Inferior parietal cortex (tissue), 1 donor: ENCODE data around the gene EYA3.

Experiments used
- DNase-seq: peaks from one replicate; pipeline ENCODE4 v3.0.0-alpha.2; 2016; ENCODE audit errors: extremely low spot score

Gene EYA3, protein sequence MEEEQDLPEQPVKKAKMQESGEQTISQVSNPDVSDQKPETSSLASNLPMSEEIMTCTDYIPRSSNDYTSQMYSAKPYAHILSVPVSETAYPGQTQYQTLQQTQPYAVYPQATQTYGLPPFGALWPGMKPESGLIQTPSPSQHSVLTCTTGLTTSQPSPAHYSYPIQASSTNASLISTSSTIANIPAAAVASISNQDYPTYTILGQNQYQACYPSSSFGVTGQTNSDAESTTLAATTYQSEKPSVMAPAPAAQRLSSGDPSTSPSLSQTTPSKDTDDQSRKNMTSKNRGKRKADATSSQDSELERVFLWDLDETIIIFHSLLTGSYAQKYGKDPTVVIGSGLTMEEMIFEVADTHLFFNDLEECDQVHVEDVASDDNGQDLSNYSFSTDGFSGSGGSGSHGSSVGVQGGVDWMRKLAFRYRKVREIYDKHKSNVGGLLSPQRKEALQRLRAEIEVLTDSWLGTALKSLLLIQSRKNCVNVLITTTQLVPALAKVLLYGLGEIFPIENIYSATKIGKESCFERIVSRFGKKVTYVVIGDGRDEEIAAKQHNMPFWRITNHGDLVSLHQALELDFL

DNA sequence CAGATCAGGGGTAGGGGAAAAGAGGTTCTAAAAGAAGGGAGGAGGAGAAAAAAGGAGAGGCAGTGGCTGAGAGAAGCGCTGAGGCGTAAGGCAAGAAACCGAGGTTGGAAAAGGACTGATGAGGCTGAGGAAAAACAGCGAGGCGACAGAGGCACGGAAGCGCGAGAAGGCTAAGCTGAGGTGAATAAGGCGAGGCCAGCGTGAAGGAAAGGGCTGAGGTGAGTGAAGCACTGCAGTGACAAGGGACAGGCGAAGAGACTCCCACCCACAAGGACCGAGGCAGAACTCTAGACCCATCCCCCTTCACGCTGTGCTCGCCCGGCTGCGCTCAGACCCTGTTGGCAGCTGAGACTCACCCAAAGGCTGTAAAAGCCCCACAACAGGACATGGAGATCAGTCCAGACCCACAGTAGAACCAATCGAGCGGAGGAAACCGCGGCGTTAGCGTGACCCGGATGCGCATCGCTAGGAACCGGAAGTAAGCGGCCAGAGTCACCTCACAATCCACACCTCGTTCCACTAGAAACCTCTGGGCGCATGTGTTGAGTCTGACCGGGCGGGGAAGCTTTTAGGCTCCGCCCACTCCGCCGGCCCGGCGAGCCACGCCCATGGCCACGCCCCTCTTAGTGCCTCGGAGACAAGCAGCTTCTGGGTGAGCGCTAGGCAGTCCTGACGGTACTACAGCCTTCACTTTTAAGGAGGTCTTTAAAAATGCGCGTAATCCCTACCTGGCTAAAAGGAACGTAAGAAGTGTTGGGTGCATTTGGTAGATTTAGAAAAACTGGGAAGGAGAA lies at the start of gene EYA3:
TSS of gene EYA3 (minus strand) at position 443 of the 794 bp plus-strand sequence. CDS start 30,584 bp downstream, outside the sequence.
- DNase-seq = peak; percentile 98

DNA sequence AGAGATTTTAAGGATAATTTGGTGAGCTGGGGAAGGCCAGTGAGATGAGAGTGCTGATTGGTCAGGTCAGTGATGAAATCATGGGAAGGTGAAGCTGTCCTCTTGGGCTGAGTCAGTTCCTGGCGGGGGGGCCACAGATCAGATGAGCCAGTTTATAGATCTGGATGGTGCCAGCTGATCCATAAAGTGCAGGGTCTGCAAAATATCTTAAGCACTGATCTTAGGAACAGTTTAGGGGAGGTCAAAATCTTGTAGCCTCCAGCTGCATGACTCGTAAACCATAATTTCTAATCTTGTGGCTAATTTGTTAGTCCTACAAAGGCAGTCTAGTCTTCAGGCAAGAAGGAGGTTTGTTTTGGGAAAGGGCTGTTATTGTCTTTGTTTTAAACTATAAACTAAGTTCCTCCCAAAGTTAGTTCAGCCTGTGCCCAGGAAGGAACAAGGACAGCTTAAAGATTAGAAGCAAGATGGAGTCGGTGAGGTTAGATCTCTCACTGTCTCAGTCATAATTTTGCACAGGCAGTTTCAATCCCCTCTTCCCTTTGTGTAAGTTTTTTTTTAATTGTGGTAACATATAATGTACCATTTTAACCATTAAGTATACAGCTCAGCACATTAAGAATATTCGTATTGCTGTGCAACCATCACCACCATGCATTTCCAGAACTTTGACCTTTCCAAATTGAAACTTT lies 48.7 kb upstream of the EYA3 start:
- no peak for DNase-seq

DNA sequence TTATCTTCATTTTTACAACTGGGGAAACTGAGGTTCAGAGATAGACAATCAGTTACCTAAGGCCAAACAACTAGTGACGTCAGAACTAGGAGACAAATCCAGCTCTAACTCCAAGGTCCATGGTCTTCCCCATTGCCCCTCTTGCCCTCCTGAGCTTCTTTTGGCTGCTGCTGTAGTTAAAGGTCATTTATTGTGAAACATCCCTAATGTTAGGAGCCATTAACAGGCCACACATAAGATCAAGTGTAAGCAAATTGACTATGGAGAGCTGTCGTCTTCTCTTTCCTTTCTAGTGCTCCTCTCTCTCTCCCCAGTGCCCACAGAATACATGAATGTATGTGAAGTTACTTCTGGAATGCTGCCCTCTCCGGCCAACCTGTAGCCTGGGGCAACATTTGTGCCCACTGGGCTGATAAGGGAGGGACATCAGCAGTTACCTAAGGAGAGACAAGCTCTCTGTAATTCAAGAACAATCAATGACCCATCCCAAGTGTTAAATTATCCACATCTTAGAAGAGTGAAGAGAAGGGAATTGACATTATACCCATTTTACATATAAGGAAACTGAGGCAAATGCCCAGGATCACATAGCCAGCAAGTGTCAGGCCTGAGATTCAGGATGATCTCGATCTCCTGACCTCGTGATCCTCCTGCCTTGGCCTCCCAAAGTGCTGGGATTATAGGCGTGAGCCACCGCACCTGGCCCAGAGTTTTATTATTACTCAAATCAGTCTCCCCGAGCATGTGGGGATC lies 47.9 kb upstream of the EYA3 start:
- no peak for DNase-seq

DNA sequence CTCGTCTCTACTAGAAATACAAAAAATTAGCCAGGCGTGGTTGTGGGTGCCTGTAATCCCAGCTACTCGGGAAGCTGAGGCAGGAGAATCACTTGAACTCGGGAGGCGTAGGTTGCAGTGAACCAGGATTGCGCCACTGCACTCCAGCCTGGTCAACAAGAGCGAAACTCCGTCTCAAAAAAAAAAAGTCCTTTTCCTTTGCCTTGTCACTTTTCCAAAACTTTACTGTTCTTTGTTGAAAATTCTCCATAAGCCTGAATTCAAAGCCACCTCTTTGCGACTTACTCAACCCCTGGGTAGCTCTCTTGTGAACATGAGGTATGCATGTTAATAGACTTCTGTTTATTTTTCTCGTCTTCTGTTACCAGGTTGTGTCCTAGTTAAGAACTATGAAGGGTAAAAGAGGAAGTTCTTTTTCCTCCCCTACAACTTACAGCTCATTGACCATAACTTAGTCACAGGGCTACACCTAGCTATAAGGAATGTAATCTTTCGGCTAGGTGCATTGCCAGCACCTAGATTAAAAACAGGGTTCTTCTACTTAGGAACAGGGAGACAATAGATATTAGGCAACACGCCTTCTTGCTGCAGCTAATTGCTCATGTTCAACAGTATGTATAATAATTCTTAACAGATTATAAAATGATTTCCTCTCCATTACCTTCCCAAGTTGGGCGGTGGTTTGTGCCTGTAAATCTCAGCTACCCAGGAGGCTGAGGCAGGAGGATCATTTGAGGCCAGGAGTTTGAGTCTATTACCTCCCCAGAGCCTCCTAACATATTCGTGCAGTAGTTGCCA lies 47.2 kb upstream of the EYA3 start:
- DNase-seq = no peak

DNA sequence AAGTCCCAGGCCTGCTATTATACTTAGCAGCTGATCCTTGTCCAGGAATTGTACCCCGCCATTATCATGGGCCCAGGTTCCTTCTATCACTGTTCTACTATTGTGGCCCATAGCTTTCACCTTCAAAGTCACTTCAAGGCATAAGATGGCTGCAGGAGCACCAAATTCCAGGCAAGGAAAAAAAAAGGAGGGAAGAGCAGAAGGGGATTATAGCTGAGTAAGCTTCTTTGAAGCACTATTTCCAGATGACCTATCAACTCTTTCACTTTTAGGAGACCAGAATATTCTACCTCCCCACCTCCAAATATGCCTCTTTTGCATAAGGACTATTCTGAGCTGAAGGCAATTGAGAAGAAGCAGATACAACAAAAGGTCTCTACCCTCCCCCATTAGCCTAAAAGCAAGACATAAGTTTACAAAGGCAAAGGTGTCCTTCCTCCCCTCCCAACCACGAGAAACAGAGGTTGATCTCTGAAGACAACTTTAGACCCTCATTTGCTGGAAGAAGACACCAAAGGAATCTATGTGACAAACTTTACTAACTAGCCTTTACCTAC lies 46.3 kb upstream of the EYA3 start:
- no peak for DNase-seq

DNA sequence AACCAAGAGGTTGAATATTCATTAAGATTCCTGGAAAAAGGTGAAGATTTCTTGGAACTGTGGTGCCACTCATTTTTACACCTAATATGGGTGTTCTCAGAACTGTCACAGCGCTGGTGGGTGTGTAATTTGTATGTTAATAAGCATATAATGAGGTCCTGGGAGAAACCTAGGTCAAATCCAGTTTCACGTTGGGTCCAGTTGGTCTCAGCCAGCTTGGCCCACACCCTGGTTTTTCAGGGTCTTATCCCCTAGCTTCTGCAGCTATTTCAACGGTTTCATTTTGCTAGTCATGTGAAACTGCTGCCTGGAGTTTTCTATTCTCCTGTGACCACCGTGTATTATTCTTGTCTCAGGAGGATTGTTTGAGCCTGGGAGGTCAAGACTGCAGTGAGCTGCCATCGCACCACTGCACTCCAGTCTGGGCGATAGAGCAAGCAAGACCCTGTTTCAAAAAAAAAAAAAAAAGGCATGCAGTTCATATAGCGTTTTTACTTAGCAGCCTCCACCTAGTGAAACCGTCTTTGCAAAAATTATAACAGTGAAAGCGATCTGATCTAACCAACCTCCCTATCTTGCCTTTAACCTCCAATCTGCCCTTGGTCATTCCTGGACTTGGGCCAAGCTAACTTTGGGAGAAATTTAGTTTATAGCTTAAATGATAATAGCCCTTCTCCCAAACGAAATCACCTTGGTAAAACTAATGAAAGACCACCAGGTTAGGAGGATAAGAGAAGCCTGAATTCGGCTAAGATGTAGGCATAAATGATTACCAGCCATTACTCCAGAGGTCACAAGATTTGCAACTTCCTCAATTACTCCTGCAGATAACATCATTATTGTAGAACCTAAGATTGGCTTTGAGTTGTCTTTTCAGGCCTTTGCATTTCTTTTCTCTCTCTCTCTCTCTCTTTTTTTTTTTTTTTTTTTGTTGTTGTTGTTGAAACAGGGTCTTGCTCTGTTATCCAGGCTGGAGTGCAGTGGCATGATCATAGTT lies 44.1 kb upstream of the EYA3 start:
- no peak for DNase-seq

DNA sequence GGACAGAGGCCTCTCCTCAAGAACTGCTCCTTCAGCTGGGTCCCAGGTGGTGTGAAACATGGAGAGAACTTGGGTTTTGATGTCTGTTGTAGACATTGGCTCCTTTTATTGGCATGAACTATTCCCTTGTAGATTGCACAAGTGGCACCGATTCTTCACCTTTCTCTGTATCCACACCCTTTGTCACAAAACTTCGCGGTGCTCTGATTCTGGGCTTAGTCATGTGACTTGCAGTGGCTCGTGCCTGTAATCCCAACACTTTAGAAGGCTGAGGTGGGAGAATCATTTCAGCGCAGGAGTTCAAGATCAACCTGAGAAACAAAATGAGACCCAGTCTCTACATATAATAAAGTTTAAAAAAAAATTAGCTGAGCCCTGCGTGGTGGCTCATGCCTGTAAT lies 42.5 kb upstream of the EYA3 start:
- no peak for DNase-seq

DNA sequence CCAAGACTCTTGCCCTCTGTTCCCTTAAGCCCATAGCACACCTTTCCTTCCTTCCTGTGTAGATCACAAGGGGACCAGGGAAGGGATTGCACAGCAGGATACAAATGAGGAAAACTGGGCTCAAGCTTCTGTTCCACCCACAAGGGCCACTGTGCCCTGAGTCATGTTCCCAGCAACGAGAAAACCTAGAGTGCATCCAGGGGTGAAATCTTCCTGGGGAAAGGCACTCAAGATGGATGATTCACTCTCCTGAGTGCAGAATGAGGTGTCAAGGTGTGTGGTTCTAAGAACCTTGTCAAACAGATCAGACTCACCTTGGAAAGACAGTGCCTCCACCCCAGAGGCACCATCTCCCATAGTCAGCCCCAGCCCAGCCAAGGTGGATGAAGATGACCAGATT lies 40.7 kb upstream of the EYA3 start:
- no peak for DNase-seq

DNA sequence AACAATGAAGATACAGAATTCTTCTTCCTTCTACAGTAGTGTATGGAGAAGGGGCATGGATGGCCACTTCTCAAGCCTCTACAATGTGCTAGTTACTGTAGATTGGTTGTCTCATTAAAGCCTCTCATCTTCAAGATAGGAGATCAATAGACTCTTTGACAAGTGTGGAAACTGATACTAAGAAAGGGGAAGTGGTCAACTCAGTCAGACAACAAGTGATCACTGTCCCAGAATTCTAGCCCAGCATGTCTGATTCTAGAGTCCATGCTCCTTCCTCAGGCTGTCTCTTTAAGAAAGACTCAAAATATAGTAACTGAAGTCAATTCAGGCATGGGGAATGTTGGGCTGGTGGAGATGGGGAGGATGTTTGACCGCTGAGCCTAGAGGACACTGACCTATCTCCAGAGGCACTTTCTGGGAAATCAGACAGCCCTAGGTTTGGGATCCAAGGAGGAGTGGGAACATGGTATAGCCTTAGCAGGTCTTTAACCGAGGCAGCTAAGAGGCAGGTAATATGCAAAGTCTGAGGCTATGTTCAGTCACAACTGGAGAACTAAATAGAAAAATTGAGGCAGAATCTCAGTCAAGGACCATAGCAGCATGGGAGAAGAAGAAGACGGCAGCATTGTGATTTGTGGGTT lies 39.3 kb upstream of the EYA3 start:
- no peak for DNase-seq

DNA sequence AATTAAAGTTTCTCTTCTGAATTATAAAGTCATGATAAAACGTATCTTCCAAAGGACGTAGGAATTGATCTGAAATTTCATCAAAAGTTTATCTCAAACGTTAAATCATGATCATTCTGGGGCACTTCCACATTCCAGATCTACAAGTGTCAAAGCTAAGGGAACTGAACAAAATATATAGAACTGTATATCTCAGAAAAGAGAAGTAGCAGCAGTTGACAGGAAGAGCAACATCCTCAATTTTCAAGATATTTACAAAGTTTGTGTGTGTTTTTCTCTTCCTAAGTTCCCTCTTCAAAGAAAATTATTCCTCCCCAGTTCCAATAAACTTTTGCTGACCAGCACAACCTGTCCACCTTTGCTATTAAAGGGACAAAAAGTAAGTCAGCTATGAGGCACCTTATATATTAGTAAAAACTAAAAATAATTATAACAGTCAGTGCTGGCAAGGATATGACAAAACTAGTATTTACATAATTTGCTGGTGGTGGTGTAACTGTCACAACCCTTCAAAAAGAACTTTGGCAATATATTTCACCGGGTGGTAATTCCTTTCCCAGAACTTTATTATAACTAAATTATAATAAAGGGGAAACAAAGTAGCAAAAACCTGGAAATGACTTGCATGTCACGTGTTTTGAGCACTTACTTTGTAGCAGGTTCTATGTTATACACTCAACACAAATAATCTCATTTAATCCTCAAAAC lies 38.5 kb upstream of the EYA3 start:
- no peak for DNase-seq

DNA sequence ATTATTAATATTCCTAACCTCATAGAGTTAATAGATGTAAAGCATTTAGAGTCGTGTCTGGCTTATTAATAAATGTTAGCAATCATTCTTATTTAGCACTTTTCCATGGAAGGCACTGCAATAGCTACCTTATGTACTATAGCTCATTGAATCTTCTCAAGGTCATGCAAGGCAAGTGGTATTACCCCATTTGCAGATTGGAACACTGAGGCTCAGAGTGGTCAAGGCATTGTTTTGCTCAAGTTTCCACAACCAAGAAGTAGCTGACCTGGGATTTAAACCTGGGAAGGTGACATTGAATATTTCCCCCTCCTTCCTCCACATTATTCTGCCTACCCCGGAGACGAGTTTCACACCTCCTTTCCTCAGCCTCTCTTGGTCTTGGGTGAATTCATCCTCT lies 37.8 kb upstream of the EYA3 start:
- DNase-seq = no peak

DNA sequence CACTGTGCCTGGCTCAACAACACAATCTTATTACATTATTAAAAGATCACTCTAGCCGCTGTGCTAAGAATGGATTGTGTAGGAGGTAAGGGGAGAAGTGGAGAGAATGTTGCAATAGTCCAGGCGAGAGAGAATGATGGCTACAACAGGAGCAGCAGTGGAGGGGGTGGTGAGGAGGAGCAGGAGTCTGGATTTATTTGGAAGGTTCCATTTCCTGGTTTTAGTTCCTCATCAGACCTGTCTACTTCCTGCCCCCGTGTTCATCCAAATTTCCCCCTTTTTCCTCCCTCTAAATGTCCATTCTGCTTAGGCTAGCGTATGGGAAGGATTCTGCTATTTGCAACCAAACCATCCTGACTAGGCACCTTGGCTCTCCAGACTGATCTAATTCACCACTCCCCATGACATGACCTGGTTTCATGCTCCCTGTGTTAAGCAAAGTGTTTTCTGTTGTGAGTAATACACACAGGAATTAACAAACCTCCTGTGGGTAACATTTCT lies 35.1 kb upstream of the EYA3 start:
- no peak for DNase-seq

DNA sequence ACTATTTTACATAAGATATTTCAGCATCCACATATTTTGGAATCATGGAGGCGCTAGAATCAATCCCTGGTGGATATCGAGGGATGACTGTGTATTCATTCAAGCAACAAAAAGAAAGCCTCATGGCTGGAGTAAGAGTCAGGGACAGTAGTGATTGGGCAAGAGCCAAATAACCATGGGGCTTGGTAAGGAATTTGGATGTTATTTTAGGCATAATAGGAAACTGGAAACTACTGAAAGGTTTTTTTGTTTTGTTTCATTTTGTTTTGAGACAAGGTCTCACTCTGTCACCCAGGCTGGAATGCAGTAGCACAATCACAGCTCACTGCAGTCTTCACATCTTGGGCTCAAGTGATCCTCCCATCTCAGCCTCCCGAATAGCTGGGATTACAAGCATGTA lies 33.8 kb upstream of the EYA3 start:
- no peak for DNase-seq

DNA sequence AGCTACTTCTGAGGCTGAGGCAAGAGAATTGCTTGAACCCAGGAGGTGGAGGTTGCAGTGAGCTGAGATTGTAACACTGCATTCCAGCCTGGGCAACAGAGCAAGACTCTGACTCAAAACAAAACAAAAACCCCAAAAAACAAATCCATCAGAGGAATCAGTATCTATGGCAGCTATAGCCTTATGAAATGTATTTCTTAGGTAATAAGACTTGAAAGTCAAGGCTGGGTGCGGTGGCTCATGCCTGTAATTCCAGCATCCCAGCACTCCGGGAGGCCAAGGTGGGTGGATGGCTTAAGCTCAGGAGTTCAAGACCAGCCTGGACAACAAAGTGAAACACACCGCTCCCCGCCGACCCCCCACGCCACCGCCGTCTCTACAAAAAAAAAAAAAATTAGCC lies 31.1 kb upstream of the EYA3 start:
- no peak for DNase-seq

DNA sequence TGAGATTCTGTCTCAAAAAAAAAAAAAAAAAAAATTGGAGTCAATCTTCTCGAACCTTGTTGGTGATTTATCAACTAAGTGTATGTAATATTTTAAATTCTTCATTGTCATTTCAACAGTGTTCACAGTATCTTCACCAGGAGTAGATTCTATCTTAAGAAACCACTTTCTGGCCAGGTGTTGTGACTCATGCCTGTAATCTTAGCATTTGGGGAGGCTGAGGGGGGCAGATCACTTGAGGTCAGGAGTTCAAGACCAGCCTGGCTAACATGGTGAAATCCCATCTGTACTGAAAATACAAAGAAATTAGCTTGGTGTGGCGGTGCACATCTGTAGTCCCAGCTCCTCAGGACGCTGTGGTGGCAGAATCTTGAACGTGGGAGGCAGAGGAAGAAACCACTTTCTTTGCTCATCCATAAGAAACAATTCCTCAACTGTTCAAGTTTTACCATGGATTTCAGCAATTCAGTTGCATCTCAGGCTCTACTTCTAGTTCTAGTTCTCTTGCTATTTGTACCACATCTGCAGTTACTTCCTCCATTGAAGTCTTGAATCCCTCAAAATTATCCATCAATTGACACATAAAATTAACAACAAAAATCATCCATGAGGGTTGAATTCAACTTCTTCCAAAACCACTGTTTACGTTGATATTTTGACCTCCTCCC lies 30.4 kb upstream of the EYA3 start:
- DNase-seq = no peak

DNA sequence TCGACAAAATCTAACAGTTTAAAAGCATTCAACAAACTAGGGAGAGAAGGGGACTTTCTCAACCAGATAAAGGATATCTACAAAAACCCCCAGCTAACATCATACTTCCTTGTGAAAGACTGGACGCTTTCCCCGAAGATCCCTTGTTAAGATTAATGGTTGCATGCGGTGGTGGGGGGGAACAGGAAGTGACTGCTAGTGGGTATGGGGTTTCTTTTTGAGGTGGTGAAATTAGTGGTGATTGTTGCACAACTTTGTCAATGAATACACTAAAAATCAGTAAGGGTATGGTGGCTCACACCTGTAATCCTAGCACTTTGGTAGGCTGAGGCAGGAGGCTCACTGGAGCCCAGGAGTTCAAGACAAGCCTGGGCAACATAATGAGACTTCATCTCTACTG lies 26.9 kb upstream of the EYA3 start:
- no peak for DNase-seq

DNA sequence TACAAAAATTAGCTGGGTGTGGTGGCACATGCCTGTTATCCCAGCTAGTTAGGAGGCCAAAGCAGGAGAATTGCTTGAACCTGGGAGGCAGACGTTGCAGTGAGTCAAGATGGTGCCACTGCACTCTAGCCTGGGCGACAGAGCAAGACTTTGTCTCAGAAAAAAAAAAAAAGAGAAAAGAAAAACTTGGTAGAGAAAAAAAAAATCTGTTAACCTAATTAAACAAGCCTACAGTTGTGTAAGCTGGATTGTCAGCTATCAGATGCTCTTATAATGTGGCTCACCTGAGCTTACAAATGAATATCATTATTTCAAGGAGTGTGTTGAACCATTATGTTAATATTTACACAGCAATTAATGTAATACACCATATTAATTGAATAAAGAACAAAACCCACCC lies 26.4 kb upstream of the EYA3 start:
- no peak for DNase-seq
